NCI-H2107 treated with DMSO at 0.1 percent for 48 hours (cell line): Measurements from ENCODE around the gene FHIT.

Source experiments
- DNase-seq: peaks from one replicate; lab custom pipeline; 2025; ENCODE audit not compliant: unreplicated experiment; lab: John Stamatoyannopoulos, UW

FHIT gene

GRCh38 chr3:59795756-59796155 lies 1455.5 kb downstream of the FHIT start:
- DNase-seq = no peak

DNA sequence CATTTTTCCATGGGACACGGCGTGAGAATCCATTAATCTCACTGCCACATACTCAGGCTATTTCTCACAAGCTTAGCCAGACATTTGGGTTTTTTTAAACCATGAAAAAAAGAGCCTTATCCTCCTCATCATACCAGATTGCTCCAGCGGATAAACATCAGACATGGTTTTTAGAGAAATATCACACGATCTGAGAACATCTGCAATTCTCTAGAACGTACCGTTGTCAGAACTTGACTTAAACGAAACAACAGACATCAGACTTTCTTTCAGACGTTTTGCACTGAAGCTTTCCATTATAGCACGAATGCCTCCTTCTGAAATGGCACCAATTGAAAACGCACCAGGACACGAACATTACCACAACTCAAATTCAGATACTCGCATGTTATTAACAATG lies 1457.3 kb downstream of the FHIT start:
- no peak for DNase-seq

GRCh38 chr3:59791774-59792308 lies 1459.4 kb downstream of the FHIT start:
- no peak for DNase-seq

GRCh38 chr3:59790241-59790640 lies 1461.0 kb downstream of the FHIT start:
- no peak for DNase-seq

- DNase-seq = no peak
Measured at GRCh38 chr3:59788801-59789200, 1462.5 kb downstream of the FHIT start.

- DNase-seq = no peak
Measured at GRCh38 chr3:59788133-59788532, 1463.1 kb downstream of the FHIT start.

DNA sequence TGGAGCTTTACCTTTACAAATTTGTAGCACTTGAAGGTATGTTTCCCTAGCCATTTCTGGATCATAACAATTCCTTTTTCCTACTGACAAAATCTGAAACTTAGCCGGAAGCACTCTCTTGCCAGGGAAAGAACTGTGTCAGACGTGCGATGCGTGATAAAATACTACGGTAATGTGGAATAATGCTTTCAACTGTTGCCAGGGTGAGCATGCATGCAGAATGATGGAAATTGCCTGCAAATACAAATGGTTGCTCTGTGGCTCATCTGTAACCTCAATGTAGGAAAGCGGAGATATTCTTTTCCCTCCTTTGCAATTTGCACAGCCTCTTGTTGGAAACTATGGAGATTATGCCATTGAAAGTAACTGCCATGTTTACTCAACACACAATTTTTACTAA lies 1464.9 kb downstream of the FHIT start:
- DNase-seq = no peak

DNA sequence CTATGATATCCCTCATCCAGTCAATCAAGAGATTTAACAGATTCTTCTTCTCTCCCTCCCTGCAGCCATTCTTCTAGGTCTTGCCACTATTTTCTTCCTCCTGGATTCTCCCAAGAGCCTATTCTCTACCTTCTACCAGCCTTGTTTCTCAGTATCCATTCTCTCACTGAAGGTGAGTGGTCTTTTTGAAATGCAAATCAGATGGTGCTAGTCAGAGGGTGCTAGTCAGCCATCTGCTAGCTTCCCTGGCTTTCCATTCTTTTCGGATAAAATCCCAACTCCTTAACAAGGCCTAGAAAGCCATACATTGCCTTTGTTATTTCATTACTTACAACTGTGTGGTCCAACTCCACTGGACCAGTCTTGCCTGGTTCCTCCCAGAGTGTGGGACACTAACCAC lies 1467.1 kb downstream of the FHIT start:
- no peak for DNase-seq

- DNase-seq = no peak
Measured at GRCh38 chr3:59783468-59783988, 1467.7 kb downstream of the FHIT start.

DNA sequence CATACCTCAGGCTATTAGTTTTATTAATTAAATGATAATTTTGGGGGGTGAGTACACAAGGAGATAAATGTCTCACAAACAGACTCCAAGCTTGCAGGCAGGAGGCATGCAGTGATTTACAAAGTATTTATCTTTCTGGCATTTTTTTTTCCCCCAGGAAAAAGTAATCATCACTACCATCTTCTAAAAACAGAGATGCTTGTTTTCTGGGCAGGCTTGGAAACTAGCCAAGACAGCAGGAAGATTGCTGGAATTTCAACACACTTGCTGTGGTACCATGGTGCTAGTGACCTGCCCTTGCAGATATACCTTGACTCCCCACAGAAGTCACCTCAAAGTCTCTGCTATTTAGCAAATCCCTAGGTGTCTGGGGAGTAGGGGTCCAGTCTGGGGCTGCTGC lies 1468.6 kb downstream of the FHIT start:
- no peak for DNase-seq

- no peak for DNase-seq
Measured at GRCh38 chr3:59780209-59780608, 1471.0 kb downstream of the FHIT start.

DNA sequence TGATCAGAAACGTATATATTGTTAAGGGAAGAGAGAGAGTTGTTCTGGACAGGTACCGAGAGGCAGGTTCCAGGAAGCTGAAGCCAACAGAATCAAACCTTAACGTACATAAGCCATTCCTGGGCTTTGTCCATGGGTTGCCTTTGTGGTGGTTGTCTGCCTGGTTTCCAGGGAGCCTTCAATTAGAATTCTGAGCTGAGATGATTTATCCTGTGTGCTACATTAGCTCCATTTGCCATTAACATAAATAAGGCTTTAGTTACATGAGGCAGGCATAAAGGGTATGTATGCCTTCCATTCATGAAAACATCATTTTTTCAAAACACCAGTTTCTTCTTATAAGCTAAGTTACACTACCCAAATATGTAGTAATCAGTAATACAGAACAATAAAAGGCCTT lies 1472.0 kb downstream of the FHIT start:
- DNase-seq = no peak

DNA sequence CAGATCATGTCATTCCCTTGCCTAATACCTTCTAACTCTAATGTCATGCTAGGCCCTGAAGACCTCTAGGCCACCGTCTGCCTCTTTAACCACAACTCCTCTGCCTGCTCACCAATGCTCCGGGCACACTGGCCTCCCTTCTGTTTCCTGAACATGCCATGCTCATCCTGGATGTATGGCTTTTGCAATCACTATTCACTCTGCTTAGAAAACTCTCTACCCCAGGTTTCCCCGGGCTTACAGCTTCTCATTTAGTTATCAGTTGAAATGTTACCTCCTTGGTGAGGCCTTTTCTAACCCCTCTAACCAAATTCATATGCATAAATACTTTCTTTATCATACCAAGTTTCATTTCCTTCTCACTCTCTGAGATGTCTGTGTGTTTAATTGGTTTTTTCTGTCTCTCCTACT lies 1473.6 kb downstream of the FHIT start:
- DNase-seq = no peak

DNA sequence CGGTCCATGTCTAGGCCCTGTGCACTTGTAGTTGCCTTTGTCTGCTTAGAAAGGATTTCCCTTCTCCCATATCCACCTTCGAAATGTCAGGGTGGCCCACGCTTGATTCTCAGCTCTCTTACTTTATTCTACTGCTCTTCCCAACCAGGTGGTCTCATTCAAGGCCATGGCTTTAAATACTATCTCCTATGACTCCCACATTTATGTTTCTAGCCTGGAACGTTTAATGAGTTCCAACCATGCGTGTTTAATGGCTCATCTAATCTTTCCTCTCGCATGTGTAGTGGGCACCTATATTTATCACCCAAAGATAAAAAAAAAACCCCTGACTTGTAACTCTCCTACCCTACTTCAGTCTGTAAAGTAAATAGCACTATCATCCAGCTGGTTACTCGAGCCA lies 1474.2 kb downstream of the FHIT start:
- no peak for DNase-seq

DNA sequence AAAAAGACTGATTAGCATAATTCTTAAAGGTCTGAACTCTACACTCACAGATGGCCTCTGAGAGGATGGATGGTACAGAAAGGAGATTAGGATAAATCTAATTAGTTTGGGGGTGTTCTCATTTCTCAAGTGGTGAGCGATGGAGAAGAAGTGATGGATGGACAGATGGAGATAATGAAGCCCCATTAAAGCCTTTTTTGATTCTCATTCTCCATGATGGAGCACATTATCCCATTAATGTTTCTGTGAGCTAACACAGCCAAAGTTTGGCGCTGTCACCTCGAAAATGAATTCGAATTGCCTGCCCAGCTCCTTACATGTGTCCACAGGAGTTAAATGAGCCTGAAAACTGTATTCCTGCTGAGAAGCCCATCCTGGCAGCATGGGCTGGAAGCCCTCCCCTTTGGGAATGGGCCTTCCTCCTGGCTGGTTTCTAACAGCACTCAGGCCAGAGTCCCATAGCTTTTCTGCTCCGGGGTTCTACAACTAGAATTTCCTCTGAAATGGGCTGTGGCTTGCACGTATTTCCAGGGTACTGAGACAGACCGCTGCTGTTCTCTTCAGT lies 1475.4 kb downstream of the FHIT start:
- DNase-seq = no peak

- no peak for DNase-seq
Measured at GRCh38 chr3:59775106-59775505, 1476.1 kb downstream of the FHIT start.

- no peak for DNase-seq
Measured at GRCh38 chr3:59774634-59775033, 1476.6 kb downstream of the FHIT start.

DNA sequence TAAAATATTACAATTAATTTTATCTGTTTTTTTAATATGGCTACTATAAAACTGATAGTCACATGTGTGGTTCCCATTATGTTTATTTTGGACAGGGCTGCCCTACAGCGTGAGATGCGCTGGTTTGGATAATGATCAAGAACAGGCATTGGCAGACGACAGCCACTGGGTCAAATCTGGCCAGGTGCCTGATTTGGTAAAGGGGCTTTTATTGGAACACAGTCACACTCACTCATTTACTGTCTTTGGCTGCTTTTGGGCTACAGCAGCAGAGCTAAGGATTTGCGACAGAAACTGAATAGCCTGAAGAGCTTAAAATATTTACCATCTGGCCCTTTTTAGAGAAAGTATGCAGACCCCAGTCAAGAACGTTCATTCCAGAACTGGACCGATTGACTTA lies 1477.3 kb downstream of the FHIT start:
- no peak for DNase-seq

GRCh38 chr3:59772416-59773408 lies 1478.5 kb downstream of the FHIT start:
- DNase-seq = no peak

DNA sequence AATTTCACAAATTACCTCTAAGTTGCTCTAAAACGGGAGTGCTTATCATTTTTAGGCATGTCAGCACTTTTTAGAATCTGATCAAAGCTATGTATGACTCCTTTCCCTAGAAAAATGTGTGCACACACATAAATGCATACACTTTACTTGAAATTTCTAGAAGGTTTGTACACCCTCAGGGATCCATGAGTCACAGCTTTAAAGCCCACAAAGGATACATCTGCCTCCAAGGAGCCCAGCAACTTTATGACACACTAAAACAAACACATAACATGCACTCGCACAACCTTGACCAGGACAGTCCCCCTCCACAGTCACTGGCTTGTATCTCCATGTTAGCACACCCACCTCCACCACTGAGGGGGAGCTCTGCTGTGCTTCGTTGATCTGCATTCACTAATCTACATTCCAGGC lies 1479.5 kb downstream of the FHIT start:
- no peak for DNase-seq

DNA sequence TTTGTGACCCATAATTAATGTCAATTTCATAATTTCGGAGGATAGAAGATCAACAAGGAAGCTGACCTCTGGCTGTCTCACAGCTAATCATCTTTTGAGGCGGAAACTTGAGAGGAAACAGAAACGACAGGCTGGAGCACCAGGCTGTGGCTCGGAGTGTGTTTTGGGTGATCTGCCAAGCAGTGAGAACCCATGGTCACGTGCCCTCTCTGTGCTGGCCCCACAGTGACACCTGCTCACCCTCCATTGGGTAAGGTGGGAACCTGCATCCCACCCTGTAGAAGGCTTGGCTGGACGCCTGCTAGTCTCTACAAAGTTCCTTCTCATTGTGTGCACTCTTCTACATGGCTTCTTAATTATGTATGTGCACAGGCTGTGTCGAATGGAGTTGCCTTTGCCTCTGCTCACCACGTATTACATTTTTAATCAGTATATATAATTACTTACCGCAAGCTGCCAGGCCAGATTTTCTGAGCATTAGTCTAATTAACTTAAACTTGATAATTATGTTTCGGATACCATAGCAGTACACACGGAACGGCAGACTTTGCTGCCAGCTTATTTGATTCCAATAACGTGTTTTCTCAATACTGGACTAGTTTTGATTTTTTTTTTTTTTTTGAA lies 1482.0 kb downstream of the FHIT start:
- no peak for DNase-seq
